HG02852 (cell line): Measurements from ENCODE around the gene CAPN12.

Source experiments
- ATAC-seq: cut with Tn5 transposase; IDR thresholded peaks from one replicate; pipeline ENCODE4 v1.9.1; 2021; ENCODE audit warnings: mild to moderate bottlenecking, moderate library complexity; ENCODE audit not compliant: unreplicated experiment

CAPN12 gene

DNA sequence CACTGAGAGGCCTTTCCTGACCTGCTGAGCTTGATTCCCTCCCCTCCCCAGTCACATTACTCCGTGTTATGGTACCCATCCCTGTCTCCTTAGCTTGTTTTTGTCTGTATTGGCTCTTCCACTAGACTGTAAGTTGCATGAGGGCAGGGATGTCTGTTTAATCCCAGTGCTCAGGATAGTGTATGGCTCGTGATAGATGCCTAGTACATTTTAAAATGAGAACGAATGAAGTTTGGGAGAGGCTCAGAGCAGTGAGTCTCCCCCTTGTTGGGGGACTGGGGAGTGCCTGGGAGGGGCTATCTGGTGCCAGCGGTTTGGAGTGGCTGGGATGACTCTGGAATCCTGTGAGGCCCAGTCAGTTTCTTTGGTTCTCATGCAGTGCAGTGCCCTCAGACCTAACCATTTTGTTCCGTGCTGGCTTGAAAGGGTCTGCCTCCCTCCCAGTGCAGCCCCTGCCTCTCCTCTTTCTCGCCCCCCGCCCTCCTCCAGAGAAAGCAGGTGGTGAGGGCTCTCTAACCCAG is 61.3 kb downstream of the CAPN12 start:
- ATAC-seq = no peak

DNA sequence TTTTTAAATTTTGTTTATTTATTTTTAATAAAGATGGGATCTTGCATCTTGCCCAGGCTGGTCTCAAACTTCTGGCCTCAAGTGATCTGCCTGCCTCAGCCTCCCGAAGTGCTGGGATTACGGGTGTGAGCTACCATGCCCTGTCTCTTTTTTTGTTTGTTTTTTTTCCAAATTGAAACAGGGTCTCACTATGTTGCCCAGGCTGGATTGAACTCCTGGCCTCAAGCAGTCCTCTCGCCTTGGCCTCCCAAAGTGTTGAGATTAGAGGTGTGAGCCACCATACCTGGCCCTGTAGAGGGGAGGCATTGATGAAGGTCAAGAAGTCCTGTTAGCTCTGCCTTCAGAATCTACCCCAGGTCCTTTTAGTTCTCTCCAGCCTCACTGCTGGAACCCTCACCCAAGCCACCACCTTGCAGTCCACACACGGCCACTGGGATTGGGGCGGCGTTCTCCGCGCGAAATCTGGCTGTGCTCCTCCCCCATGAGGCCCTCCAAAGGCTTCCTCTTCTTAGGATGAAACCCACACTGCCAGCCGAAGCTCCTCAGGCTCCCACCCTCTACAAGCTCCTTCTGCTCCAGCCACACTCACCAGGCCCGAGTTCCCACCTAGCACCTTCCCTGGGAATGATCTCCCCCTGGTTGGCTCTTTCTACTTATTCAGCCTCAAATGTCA is 61.9 kb downstream of the CAPN12 start:
- no peak for ATAC-seq
